SK-N-MC (cell line): ENCODE data around the gene RIMBP2.

ENCODE experiments used
- EZH2 ChIP-seq: fragments of 200-600 bp; sonication (generic); IDR thresholded peaks from one replicate; pipeline ENCODE4 v1.6.1; 2017; ENCODE audit warnings: antibody characterized with exemption
- FOXP2 ChIP-seq: optimal IDR thresholded peaks from 2 replicates; pipeline ENCODE3; 2011; ENCODE audit warnings: mild to moderate bottlenecking, moderate library complexity; ENCODE audit not compliant: insufficient read depth; ENCODE audit errors: extremely low read length, control extremely low read depth
- POLR2AphosphoS5 ChIP-seq: IDR thresholded peaks from 2 replicates; pipeline ENCODE4 v1.6.1; 2012; ENCODE audit warnings: mild to moderate bottlenecking, low read depth, low read length, borderline replicate concordance

DNA sequence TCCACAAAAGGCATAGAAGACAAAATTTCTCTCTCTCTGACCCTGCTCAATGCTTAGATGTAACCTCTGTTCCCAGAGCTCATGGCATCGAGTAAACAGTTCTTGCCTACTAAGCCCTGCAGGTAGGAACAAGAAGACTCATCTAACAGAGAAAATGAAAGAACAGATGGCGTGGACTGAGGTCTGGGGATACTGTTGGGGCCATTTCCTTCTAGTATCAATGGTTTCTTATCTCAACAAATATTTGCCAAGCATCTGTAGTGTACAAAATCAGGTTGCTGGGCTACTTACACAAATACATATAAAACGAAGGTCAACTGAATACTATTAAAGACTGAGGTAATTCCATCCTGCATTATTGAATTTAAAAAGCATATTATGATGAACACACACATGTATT, 93.3 kb downstream of the RIMBP2 start:
- no peak for TF ChIP-seq EZH2
- TF ChIP-seq POLR2AphosphoS5: no peak
- no peak for TF ChIP-seq FOXP2
